Ishikawa (cell line): ENCODE measurements around the gene VRK2.

Experiments used
- CEBPB ChIP-seq: IDR thresholded peaks from 2 replicates; pipeline ENCODE4 v1.6.1; 2012
- CREB1 ChIP-seq: IDR thresholded peaks from 2 replicates; pipeline ENCODE4 v1.6.1; 2012; ENCODE audit warnings: low read depth
- EGR1 ChIP-seq: IDR thresholded peaks from 2 replicates; pipeline ENCODE4 v1.6.1; 2012
- EP300 ChIP-seq: IDR thresholded peaks from 2 replicates; pipeline ENCODE4 v1.6.1; 2012; ENCODE audit warnings: borderline replicate concordance
- FOXM1 ChIP-seq: IDR thresholded peaks from 2 replicates; pipeline ENCODE4 v1.6.1; 2012; ENCODE audit warnings: low read depth, borderline replicate concordance
- MAX ChIP-seq: IDR thresholded peaks from 2 replicates; pipeline ENCODE4 v1.6.1; 2012
- NFIC ChIP-seq: IDR thresholded peaks from 2 replicates; pipeline ENCODE4 v1.6.1; 2012
- RAD21 ChIP-seq: IDR thresholded peaks from 2 replicates; pipeline ENCODE4 v1.6.1; 2012; ENCODE audit warnings: low read depth
- TAF1 ChIP-seq: IDR thresholded peaks from 2 replicates; pipeline ENCODE4 v1.6.1; 2012; ENCODE audit warnings: low read depth, mild to moderate bottlenecking
- TCF12 ChIP-seq: IDR thresholded peaks from 2 replicates; pipeline ENCODE4 v1.6.1; 2012; ENCODE audit warnings: low read depth
- TEAD4 ChIP-seq: IDR thresholded peaks from 2 replicates; pipeline ENCODE4 v1.6.1; 2012
- YY1 ChIP-seq: IDR thresholded peaks from 2 replicates; pipeline ENCODE4 v1.6.1; 2012; ENCODE audit warnings: low read depth
- ZBTB7A ChIP-seq: IDR thresholded peaks from 2 replicates; pipeline ENCODE4 v1.6.1; 2012; ENCODE audit warnings: low read depth
- TF ChIP-seq, protein P1 (sequence below): IDR thresholded peaks from 2 replicates; pipeline ENCODE4 v1.6.1; 2012
- TF ChIP-seq, protein P2 (sequence below): IDR thresholded peaks from 2 replicates; pipeline ENCODE4 v1.6.1; 2012; ENCODE audit warnings: low read depth, mild to moderate bottlenecking

Gene VRK2

GRCh38 chr2:58032016-58032763 lies 14.4 kb upstream of the VRK2 start:
- TF ChIP-seq ZBTB7A (no peak), CREB1 (no peak), NFIC (no peak), FOXM1 (no peak), TEAD4 (no peak), YY1 (no peak), TCF12 (no peak), MAX (no peak)
- TF ChIP-seq, protein P1, sequence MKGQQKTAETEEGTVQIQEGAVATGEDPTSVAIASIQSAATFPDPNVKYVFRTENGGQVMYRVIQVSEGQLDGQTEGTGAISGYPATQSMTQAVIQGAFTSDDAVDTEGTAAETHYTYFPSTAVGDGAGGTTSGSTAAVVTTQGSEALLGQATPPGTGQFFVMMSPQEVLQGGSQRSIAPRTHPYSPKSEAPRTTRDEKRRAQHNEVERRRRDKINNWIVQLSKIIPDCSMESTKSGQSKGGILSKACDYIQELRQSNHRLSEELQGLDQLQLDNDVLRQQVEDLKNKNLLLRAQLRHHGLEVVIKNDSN: no peak

- TF ChIP-seq EP300 (no peak), RAD21 (no peak), CREB1 (no peak), FOXM1 (no peak), TAF1 (no peak), EGR1 (no peak), TEAD4 (no peak)
- TF ChIP-seq, protein P1: no peak
These were observed 13.9 kb upstream of the VRK2 start for GRCh38 chr2:58032764-58033080.

- TF ChIP-seq MAX: no peak
- no peak for TF ChIP-seq YY1
- TF ChIP-seq CEBPB: no peak
- TF ChIP-seq CREB1: no peak
- TF ChIP-seq TAF1: no peak
- no peak for TF ChIP-seq TCF12
- TF ChIP-seq, protein P2, sequence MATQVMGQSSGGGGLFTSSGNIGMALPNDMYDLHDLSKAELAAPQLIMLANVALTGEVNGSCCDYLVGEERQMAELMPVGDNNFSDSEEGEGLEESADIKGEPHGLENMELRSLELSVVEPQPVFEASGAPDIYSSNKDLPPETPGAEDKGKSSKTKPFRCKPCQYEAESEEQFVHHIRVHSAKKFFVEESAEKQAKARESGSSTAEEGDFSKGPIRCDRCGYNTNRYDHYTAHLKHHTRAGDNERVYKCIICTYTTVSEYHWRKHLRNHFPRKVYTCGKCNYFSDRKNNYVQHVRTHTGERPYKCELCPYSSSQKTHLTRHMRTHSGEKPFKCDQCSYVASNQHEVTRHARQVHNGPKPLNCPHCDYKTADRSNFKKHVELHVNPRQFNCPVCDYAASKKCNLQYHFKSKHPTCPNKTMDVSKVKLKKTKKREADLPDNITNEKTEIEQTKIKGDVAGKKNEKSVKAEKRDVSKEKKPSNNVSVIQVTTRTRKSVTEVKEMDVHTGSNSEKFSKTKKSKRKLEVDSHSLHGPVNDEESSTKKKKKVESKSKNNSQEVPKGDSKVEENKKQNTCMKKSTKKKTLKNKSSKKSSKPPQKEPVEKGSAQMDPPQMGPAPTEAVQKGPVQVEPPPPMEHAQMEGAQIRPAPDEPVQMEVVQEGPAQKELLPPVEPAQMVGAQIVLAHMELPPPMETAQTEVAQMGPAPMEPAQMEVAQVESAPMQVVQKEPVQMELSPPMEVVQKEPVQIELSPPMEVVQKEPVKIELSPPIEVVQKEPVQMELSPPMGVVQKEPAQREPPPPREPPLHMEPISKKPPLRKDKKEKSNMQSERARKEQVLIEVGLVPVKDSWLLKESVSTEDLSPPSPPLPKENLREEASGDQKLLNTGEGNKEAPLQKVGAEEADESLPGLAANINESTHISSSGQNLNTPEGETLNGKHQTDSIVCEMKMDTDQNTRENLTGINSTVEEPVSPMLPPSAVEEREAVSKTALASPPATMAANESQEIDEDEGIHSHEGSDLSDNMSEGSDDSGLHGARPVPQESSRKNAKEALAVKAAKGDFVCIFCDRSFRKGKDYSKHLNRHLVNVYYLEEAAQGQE: no peak
- TF ChIP-seq RAD21: no peak
- TF ChIP-seq, protein P1: no peak
- TF ChIP-seq TEAD4: no peak
- no peak for TF ChIP-seq NFIC
- no peak for TF ChIP-seq FOXM1
- TF ChIP-seq EGR1: no peak
- no peak for TF ChIP-seq ZBTB7A
- no peak for TF ChIP-seq EP300
These were observed 13.1 kb upstream of the VRK2 start for GRCh38 chr2:58033530-58033929.

DNA sequence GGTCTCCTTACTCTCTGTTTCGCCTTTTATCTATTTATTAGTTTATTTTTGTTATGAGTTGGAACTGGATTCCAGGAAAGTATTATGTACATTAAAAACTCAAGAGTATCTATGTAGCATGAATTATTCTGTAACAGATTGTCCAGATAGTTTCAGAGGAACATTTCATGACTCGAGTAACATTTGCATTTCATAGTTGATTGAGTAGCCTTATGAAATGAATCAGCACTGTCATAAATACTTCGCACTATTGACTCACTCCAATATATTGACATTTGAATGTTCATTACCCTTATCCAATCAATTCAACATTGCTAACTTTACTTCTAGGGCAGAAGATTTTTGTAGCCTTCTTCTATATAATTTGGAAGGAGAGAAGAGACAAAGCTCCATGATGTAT lies 11.3 kb upstream of the VRK2 start:
- TF ChIP-seq RAD21 (no peak), TAF1 (no peak), CREB1 (no peak), ZBTB7A (no peak), FOXM1 (no peak), CEBPB (no peak), TEAD4 (no peak)
- TF ChIP-seq, protein P1: no peak

DNA sequence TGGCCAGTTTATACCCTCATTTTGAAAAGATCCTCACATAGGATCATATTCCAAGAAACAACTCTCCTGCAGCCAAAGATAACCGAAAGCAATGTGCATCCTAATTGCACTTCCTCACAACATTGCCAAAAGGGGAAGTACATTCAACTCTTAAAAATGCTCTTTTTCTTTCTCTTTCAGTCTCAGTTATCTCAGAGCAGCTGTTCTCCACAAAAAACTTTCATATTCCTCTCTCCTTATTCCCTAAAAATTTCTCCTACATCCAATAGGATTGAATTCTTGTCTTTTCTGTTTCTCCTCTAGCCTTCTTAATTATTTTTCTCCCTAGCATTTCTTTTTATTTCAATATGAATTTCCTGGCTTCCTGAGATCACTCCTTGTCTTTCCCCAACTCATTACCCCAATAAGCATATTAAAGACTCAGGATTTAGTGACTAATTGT lies 7.4 kb upstream of the VRK2 start:
- TF ChIP-seq, protein P1: no peak
- TF ChIP-seq CEBPB (no peak), MAX (no peak), ZBTB7A (no peak), YY1 (no peak), EGR1 (no peak), CREB1 (no peak), RAD21 (no peak)

GRCh38 chr2:58042486-58042970 lies 4.1 kb upstream of the VRK2 start:
- no peak for TF ChIP-seq TAF1
- TF ChIP-seq, protein P1: no peak
- no peak for TF ChIP-seq CEBPB
- TF ChIP-seq NFIC: peak; percentile 96
- no peak for TF ChIP-seq ZBTB7A
- TF ChIP-seq CREB1: no peak
- TF ChIP-seq YY1: no peak
- peak; percentile 53; the same call in 1 of the 2 replicates for TF ChIP-seq FOXM1
- no peak for TF ChIP-seq RAD21
- 0 out of 2 replicates have a peak, but pooled peaks have one; percentile 46 for TF ChIP-seq TEAD4
- no peak for TF ChIP-seq MAX
- peak; percentile 20; the same call in 1 of the 2 replicates for TF ChIP-seq TCF12
- TF ChIP-seq, protein P2: no peak
- no peak for TF ChIP-seq EGR1
- TF ChIP-seq EP300: peak; percentile 42; the same call in 1 of the 2 replicates
